Umbilical cord (tissue), 2 donors: ENCODE measurements around the gene MARCHF6. TPM values are rescaled to one million over a fixed set of nuclear protein-coding genes. Genes with fewer than 3 reads are reported as not detected.
"Not testable (repeated sequence)": the region's sequence is repeated elsewhere in the genome, so short reads cannot be mapped to it uniquely, and the experiment has no call there.

Experiments
- DNase-seq: peaks from one replicate; pipeline ENCODE4 v3.0.0-alpha.2; 2015; ENCODE audit warnings: low spot score
- total RNA-seq: library from RNA; depleted of rRNA; stranded (reverse); fragments of >200 nt; gene quantifications from one replicate; pipeline ENCODE4 v1.2.3, GENCODE V29; 2014; ENCODE audit warnings: low replicate concordance; ENCODE audit not compliant: insufficient read depth

Gene MARCHF6
- total RNA-seq, 1 donor from 2014 or later = 76.3 TPM

- peak; percentile 14 for DNase-seq
Observed at GRCh38 chr5:10323588-10324488, 29.7 kb upstream of the MARCHF6 start.

- DNase-seq = no peak
Observed at GRCh38 chr5:10324518-10325370, 28.8 kb upstream of the MARCHF6 start.

GRCh38 chr5:10328323-10328722 is 25.2 kb upstream of the MARCHF6 start:
- no peak for DNase-seq

GRCh38 chr5:10329446-10329819 is 24.1 kb upstream of the MARCHF6 start:
- no peak for DNase-seq

GRCh38 chr5:10329820-10330481 is 23.5 kb upstream of the MARCHF6 start:
- DNase-seq = peak; percentile 56

GRCh38 chr5:10330511-10331230 is 22.8 kb upstream of the MARCHF6 start:
- no peak for DNase-seq

- peak; percentile 83 for DNase-seq
Observed at GRCh38 chr5:10331341-10331796, 22.1 kb upstream of the MARCHF6 start.

GRCh38 chr5:10332301-10332700 is 21.2 kb upstream of the MARCHF6 start:
- no peak for DNase-seq

GRCh38 chr5:10333154-10334006 is 20.1 kb upstream of the MARCHF6 start:
- DNase-seq = no peak

- DNase-seq = no peak
Observed at GRCh38 chr5:10334831-10335230, 18.7 kb upstream of the MARCHF6 start.

GRCh38 chr5:10335711-10336470 is 17.6 kb upstream of the MARCHF6 start:
- DNase-seq = no peak

- no peak for DNase-seq
Observed at GRCh38 chr5:10337107-10337506, 16.4 kb upstream of the MARCHF6 start.

GRCh38 chr5:10337986-10338385 is 15.5 kb upstream of the MARCHF6 start:
- DNase-seq = no peak

GRCh38 chr5:10338686-10339057 is 14.8 kb upstream of the MARCHF6 start:
- no peak for DNase-seq

- DNase-seq = no peak
Observed at GRCh38 chr5:10339058-10339811, 14.3 kb upstream of the MARCHF6 start.

GRCh38 chr5:10339958-10340357 is 13.5 kb upstream of the MARCHF6 start:
- no peak for DNase-seq

- DNase-seq = no peak
Observed at GRCh38 chr5:10343486-10343885, 10.0 kb upstream of the MARCHF6 start.

- not testable (repeated sequence) for DNase-seq
Observed at GRCh38 chr5:10344461-10345106, 8.9 kb upstream of the MARCHF6 start.
